Fibroblast of mammary gland (primary cell): ENCODE results near the gene SLC26A3.

ENCODE experiments used
- DNase-seq: peaks from one replicate; pipeline ENCODE4 v3.0.0-alpha.2; 2010; ENCODE audit warnings: low read depth
- H3K4me3 ChIP-seq: 2 replicates; pipeline ENCODE4 v1.5.1; 2011; ENCODE audit warnings: low read depth, mild to moderate bottlenecking, low read length, moderate library complexity; ENCODE audit not compliant: control insufficient read depth
- TF ChIP-seq, protein P1 (sequence below): conservative IDR thresholded peaks from 2 replicates; pipeline ENCODE4 v1.5.1; 2011; ENCODE audit warnings: low read depth, low read length, inconsistent platforms; ENCODE audit not compliant: control insufficient read depth, insufficient read depth

SLC26A3 gene

DNA sequence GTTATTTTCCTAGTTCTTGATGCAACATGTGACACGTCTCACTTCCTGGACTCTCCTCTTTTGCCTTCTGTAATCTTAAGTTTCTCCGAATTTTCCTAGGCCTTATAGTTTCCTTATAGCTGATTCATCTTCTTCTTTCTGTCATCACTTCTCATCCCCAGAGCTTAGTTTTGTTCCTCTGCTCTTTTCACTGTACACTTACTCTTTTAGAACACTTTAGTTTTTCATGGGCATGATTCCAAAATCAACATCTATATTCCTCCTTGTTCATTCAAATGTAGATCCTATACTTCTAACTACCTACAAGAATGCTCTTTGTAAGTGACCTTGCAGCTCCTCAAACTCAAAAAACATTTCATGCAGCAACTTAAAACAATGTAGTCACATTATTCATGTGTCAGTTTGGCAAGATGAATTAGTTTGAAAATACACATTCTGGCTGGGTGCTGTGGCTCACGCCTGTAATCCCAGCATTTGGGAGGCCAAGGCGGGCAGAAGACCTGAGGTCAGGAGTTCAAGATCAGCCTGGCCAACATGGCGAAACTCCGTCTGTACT is 13.1 kb upstream of the SLC26A3 start:
- peak; percentile 63 for DNase-seq
- TF ChIP-seq, protein P1, sequence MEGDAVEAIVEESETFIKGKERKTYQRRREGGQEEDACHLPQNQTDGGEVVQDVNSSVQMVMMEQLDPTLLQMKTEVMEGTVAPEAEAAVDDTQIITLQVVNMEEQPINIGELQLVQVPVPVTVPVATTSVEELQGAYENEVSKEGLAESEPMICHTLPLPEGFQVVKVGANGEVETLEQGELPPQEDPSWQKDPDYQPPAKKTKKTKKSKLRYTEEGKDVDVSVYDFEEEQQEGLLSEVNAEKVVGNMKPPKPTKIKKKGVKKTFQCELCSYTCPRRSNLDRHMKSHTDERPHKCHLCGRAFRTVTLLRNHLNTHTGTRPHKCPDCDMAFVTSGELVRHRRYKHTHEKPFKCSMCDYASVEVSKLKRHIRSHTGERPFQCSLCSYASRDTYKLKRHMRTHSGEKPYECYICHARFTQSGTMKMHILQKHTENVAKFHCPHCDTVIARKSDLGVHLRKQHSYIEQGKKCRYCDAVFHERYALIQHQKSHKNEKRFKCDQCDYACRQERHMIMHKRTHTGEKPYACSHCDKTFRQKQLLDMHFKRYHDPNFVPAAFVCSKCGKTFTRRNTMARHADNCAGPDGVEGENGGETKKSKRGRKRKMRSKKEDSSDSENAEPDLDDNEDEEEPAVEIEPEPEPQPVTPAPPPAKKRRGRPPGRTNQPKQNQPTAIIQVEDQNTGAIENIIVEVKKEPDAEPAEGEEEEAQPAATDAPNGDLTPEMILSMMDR, result no peak
- no peak overlapping the region for H3K4me3 ChIP-seq

DNA sequence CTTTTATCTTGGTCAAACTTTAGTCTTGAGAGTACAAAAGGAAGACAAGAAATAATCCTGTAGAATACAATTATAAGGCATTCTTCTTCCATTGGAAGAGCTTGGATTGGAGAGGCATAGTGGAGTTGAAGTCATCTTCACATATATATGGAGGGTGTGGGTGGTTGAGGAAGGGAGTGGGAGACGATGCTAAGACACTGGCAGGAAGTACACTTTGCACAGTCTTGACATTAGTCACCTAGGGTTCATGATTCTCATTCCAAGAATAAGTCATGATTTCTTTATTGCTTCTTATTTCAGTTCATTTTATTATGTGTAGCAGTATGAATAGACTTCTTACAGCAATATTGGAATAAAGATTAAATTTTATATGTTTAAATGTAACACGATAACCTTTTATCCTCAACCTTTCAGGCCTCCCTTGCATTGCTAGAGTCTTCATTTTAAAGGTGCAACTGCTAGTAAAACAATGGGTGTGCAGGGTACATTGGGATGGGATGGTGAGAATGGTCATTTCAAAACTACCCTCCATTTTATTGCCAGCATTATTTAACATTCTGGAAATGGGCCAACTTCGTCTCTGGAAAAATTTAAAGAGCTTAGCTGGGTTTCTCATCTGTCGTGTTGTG is 12.3 kb upstream of the SLC26A3 start:
- peak; percentile 3 for DNase-seq
- TF ChIP-seq, protein P1, result no peak

DNA sequence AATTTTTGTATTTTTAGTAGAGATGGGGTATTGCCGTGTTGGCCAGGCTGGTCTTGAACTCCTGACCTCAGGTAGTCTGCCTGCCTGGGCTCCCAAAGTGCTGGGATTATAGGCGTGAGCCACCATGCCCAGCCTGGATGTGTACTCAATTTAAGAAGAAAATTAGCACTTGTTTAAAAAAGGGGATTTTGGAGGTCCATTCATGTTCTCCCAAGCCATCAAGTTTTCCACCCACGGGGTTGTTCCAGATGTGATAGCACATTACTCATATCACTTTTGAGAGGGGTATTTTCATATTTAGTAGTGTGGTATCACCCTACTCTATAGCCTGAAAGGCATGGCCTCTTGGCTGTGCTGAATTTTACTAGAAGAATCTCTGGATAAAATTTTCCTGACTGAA is 10.5 kb upstream of the SLC26A3 start:
- DNase-seq, result no peak
- no peak overlapping the region for H3K4me3 ChIP-seq
- TF ChIP-seq, protein P1, result no peak

More for the DNA sequence above, 12.3 kb upstream of the SLC26A3 start:
- no peak overlapping the region for H3K4me3 ChIP-seq

DNA sequence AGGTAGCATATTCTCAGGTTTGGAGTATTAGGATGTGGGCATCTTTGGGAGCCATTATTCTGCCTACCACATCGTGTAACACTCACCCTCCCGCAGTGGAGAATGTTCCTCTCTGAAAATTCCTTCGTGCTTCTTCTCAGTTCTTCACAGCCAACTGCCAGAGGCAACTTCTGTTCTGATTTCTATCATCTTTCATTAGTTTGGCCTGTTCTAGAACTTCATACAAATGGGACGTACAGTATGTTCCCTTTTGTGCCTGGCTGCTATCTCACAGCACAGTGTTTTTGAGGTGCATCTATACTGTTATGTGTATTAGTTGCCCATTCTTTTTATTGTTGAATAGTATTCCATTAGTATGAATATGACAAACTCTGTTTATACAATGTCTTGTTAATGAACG is 8.9 kb upstream of the SLC26A3 start:
- no peak overlapping the region for H3K4me3 ChIP-seq
- TF ChIP-seq, protein P1, result no peak
- no peak for DNase-seq

DNA sequence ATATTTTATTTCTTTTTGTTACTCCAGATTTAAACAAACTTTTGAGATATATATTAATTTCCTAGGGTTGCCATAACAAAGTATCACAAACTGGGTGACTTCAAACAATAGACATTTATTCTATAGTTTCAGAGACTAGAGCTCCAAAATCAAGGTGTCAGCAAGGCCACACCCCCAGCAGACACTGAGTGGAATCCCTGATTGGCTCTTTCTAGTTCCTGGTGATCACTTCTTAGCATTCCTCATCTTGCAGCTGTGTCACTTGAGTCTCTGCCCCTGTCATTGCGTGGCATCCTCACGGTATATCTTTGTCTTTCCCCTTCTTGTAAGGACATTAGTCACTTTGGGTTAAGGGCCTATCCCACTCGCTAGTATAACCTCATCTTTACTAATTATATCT is 7.6 kb upstream of the SLC26A3 start:
- TF ChIP-seq, protein P1, result no peak
- no peak for DNase-seq
- no peak overlapping the region for H3K4me3 ChIP-seq

DNA sequence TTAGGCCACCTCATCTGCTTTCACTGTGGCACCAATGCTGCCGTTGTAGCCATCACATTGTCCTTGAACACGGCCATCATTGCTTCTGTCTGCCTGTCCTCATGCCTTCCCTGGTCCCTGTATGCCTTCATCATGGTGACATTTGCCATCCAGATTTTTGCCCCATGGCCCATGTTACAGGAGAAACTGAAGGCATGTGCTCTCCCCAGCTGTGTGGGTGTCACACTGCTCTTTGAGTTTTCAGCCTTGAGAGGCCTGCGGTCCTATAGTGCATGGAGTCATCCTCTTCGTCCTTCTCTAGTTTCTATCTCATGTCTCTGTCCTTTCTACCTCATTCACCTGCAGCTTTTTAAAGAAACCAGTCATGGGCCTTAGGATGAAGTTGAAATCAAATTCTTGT is 6.2 kb upstream of the SLC26A3 start:
- TF ChIP-seq, protein P1, result no peak
- no peak for DNase-seq
- no peak overlapping the region for H3K4me3 ChIP-seq
